EH (cell line): ENCODE measurements around the gene TEPSIN.
"Not testable (repeated sequence)": the region's sequence is repeated elsewhere in the genome, so short reads cannot be mapped to it uniquely, and the experiment has no call there.

Experiments
- DNase-seq: peaks from one replicate; pipeline ENCODE4 v3.0.0-alpha.2; 2015; ENCODE audit warnings: low read depth

Gene TEPSIN

DNA sequence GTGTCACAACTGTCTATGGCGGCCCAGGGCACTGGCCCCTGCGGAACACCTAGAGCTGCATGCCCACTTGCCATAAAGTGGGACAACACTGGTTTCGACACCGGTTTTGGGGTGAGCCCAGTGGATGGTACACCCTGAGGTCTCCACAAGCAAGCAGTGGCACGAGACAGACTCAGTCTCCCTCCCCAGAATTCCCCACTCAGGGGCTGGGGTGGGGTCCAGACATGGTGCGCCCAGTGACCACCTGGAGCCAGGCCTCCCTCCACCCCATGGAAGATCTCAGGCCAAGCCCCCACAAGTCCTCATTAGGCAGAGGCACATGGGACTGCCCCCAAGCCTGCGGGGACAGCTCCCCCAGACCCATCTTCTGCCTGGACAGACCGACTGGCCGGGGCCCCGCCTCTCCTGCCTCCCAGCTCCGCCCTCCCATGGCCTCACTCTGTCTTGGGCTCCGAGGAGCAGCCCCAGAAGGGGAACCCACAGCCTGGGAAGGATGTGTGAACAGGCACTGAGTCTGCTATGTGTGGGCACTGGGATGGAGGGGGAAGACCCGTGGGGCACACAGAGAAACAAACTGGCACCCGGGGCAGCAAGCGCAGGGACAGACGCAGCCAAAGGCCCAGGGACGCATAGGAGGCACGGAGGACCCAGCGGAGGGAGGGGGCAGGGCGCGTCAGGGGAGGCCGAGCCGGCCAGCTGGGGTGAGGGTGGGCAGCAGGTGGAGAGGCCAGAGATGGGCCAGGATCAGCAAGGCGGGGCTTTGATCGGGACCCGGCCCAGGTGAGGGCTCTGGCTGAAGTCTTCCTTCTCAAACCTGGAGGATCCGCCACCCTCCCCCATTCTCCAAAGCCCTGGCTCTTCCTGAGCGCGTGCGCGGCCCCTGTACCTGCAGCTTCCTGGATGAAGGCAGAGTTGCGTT, 2.8 kb downstream of the TEPSIN start:
- DNase-seq = no peak

GRCh38 chr17:81234940-81235821, 3.7 kb downstream of the TEPSIN start:
- DNase-seq = no peak

- no peak for DNase-seq
These were observed 4.4 kb downstream of the TEPSIN start for GRCh38 chr17:81234506-81234855.

GRCh38 chr17:81233811-81234505, 4.9 kb downstream of the TEPSIN start:
- DNase-seq = no peak

DNA sequence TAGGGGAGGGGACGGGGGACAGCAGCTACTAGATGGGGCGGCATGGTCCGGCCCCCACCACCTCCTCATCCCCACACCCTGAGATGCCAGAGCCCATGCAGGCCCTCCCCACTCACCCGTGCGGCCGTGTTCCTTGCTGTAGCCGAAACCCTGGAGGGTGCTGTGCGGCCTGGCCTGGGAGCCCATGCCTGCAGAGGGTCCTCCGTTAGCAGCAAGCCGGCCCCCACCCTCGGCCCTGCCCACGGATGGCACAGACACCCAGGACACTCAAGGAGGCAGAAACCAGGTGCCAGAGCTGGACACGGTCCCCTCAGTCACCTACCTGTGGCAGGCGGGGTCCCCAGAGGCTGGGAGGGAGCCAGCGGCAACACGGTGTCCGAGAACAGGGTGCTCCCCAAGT, 5.5 kb downstream of the TEPSIN start:
- DNase-seq = no peak

DNA sequence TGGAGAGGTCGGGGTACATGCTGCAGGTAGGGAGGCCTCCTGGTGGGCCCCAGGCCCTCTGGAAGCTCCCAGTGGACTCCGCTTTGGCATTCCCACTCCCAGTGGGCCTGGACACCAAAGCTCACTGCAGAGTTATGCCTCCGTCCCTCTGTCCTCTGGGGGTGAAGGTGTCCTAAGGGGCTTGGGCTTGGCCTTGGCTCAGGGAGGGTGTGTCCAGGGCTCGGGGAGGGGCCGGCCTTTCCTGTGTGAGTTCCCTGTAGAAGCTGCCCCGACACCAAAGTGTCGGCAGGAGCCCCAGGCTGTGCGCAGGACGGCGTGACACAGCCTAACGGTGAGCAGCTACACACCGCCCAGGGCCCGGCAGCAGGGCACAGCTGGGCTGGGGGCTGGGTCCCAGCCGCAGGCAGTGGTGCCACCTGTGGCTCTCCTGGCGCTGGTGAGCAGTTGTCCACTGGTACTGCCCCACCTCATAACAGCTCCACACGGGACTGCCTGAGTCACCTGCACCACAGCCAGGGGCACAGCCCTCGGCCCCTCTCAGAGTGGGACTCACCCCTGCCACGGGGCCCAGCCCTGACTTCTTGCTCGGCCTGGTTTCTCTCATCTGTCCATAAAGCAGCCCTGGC, 6.1 kb downstream of the TEPSIN start:
- DNase-seq = no peak

- DNase-seq = no peak
These were observed 6.9 kb downstream of the TEPSIN start for GRCh38 chr17:81231766-81232581.

GRCh38 chr17:81231121-81231645, 7.7 kb downstream of the TEPSIN start:
- no peak for DNase-seq

DNA sequence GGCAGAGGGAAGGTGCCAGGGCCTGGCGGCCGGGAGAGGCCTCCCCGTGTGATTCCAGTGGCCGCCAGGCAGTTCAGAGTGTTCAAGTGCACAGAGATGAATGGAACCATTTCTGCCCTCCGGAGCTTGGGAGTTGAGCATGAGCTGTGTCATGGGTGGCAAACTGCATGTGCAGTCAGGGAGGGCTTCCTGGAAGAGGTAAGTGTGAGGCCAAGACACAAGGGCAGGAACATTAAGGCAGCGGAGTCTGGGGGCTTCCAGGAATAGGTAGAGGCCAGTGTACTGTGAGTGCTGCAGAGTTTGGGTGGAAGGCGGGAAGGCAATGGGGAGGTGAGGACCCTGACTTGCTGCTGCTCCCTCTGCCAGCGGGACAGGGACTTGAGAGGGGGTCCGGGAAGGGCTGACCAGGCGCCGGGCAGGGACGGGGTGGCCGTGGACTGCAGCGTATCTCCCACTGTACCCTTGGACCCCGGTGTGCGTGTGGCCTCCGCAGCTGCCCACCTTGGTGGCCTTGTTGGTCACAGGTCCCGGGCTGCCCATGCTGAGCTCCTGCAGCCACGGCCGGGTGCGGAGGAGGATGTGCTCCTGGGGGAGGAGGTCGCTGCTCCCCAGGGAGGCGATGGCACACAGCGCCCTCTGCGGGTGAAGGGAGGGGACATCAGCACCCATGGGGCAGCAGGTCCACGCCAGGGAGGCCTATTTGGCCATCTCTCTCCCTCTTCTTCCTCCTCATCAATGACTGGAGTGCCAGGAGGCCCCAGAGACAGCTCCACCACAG, 8.6 kb downstream of the TEPSIN start:
- no peak for DNase-seq

- DNase-seq = no peak
These were observed 9.3 kb downstream of the TEPSIN start for GRCh38 chr17:81229666-81229920.

- DNase-seq = no peak
These were observed 9.8 kb downstream of the TEPSIN start for GRCh38 chr17:81228834-81229665.

- DNase-seq = no peak
These were observed 10.4 kb downstream of the TEPSIN start for GRCh38 chr17:81228420-81228819.

- not testable (repeated sequence) for DNase-seq
These were observed 11.2 kb downstream of the TEPSIN start for GRCh38 chr17:81227630-81228029.

DNA sequence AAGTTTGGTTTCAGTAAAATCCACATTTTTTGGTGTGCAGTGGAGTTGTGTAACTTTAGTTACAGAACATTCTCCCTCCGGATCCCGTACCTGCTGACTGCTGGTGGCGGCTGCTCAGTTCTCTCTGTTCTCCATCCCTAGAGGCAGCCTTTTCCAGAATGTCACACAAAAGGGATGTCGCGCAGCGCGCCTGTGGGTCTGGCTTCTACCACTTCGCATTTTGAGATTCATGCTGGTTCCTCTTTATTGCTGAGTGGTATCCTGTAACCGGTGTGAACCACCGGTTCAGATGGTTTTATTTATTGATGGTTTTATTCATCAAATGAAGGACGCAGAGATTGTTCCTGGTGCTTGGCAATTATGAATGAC, 15.1 kb downstream of the TEPSIN start:
- no peak for DNase-seq

- DNase-seq = peak; percentile 98
These were observed 15.7 kb downstream of the TEPSIN start, which contains the start of gene CEP131 for GRCh38 chr17:81222906-81223761. Gene CEP131 (minus strand): TSS chr17:81222965. CDS start chr17:81220056, 2,909 bp downstream.

DNA sequence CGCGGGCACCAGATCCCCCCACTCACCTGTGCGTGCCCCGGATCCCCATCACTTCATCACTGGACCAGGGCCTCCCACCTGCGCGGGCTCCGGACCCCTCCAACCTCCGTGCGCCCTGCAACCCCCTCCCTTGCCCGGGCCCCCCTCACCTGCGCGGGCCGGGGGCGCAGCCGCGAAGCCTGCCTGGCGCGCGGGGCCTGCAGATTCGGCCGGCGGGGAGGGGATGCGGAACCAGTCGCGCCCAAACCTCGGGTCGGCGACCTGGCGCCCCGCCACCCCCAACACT, 16.3 kb downstream of the TEPSIN start:
- no peak for DNase-seq

- peak; percentile 31 for DNase-seq
These were observed 16.8 kb downstream of the TEPSIN start for GRCh38 chr17:81221842-81222619.

DNA sequence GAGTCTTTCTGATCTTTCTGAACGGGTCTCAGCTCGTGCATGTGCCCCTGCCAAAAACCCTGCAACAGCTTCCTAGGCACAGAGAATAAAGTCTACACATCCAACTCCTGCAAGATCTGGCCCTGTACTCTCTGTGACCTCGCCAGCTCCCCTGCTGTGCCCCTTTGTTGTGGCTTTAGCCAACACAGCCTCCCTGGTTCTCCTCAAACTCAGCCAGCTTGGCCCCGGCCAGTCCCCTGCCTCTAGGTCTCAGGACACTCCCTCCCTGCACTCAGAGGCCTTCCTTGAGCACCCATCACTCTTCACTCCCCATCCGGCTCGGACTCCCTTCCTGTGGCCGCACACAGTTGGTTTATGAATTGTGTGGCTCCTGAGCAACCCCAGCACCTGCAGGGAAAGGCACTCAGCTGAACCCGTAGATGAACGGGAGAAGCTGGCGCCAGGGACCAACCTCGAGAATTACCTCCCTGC, 17.4 kb downstream of the TEPSIN start:
- DNase-seq = peak; percentile 4
